CD8-positive, alpha-beta memory T cell (primary cell): Measurements from ENCODE around the gene PGA3. TPM values are rescaled to one million over a fixed set of nuclear protein-coding genes. Genes with fewer than 3 reads are reported as not detected.
"Not testable (repeated sequence)": the region's sequence is repeated elsewhere in the genome, so short reads cannot be mapped to it uniquely, and the experiment has no call there.

ENCODE experiments used
- CTCF ChIA-PET: fragments of 350-600 bp; sonication (Branson Sonifier 250); formaldehyde crosslinking; loops from one replicate; lab custom pipeline; 2021; ENCODE audit warnings: antibody characterized with exemption; lab: Charles Lee
- POLR2A ChIA-PET: fragments of 350-600 bp; sonication (Branson Sonifier 250); formaldehyde crosslinking; loops from one replicate; lab custom pipeline; 2021; ENCODE audit warnings: antibody characterized with exemption; lab: Charles Lee
- DNase-seq, 5 donors: peaks; one replicate each; pipeline versions ENCODE4 v3.0.0 to v3.0.0-alpha.2; 2020 to 2022; ENCODE audit warnings: mixed read lengths in 1 of 5
- H3K27ac ChIP-seq: one replicate; pipeline ENCODE4 v1.7.0; 2013; ENCODE audit warnings: low read depth, mild to moderate bottlenecking, low read length, moderate library complexity
- H3K27me3 ChIP-seq: 2 replicates; pipeline ENCODE4 v1.7.0; 2013; ENCODE audit warnings: low read length, mild to moderate bottlenecking; ENCODE audit not compliant: insufficient read depth, poor library complexity, severe bottlenecking
- H3K36me3 ChIP-seq: 2 replicates; pipeline ENCODE4 v1.7.0; 2013; ENCODE audit warnings: mild to moderate bottlenecking, low read length, moderate library complexity; ENCODE audit not compliant: insufficient read depth
- H3K4me1 ChIP-seq: 2 replicates; pipeline ENCODE4 v1.7.0; 2013; ENCODE audit warnings: mild to moderate bottlenecking, low read length, moderate library complexity; ENCODE audit not compliant: insufficient read depth
- H3K4me3 ChIP-seq: 2 replicates; pipeline ENCODE4 v1.7.0; 2013; ENCODE audit warnings: mild to moderate bottlenecking, low read length
- H3K9me3 ChIP-seq: 2 replicates; pipeline ENCODE4 v1.7.0; 2013; ENCODE audit warnings: mild to moderate bottlenecking, low read length
- H3K27ac Mint-ChIP-seq, 8 donors: one replicate each; pipeline ENCODE4 v1.8.0; 2020 to 2021; ENCODE audit warnings: mixed read lengths in 8 of 8, mild to moderate bottlenecking in 6 of 8, inconsistent platforms in 3 of 8, moderate library complexity in 3 of 8
- H3K27me3 Mint-ChIP-seq, 2 donors: one replicate each; pipeline ENCODE4 v1.8.0; 2020 to 2021; ENCODE audit warnings: mixed read lengths in 2 of 2, mild to moderate bottlenecking in 1 of 2, moderate library complexity in 1 of 2
- H3K36me3 Mint-ChIP-seq, 3 donors: one replicate each; pipeline ENCODE4 v1.8.0; 2020 to 2021; ENCODE audit warnings: mixed read lengths in 3 of 3, inconsistent platforms in 1 of 3, mild to moderate bottlenecking in 1 of 3
- H3K4me1 Mint-ChIP-seq, 3 donors: one replicate each; pipeline ENCODE4 v1.8.0; 2020 to 2021; ENCODE audit warnings: mixed read lengths in 3 of 3, inconsistent platforms in 1 of 3, mild to moderate bottlenecking in 1 of 3
- H3K4me3 Mint-ChIP-seq, 7 donors: one replicate each; pipeline ENCODE4 v1.8.0; 2020 to 2021; ENCODE audit warnings: mixed read lengths in 7 of 7, mild to moderate bottlenecking in 6 of 7, moderate library complexity in 4 of 7, inconsistent platforms in 2 of 7
- H3K9me3 Mint-ChIP-seq, 5 donors: one replicate each; pipeline ENCODE4 v1.8.0; 2020 to 2022; ENCODE audit warnings: mixed read lengths in 5 of 5, mild to moderate bottlenecking in 3 of 5, moderate library complexity in 2 of 5, inconsistent platforms in 1 of 5
- polyA plus RNA-seq: library from polyadenylated mRNA; unstranded; fragments of 300-500 nt; fragmentation: Illumina TruSeq; gene quantifications from one replicate; pipeline ENCODE4 v1.2.3, GENCODE V29; 2021
- total RNA-seq, 2 experiments: library from RNA; stranded (reverse); gene quantifications; one replicate each; pipeline ENCODE4 v1.2.3, GENCODE V29; 2021

Gene PGA3
- total and polyA plus RNA-seq, 3 experiments from 2014 or later, result not detected

DNA sequence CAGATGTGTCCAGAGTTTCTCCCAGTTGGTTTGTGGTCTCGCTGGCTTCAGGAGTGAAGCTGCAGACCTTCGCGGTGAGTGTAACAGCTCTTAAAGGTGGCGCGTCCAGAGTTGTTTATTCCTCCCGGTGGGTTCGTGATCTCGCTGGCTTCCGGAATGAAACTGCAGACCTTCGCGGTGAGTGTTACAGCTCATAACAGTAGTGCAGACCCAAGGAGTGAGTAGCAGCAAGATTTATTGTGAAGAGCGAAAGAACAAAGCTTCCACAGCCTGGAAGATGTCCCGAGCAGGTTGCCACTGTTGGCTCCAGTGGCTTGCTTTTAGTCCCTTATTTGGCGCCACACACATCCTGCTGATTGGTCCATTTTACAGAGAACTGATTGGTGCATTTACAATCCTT is 1.8 kb upstream of the PGA3 start:
- H3K4me1 ChIP-seq, result no peaks in the 10 kb centered on the region
- no peaks in the 10 kb centered on the region for H3K9me3 Mint-ChIP-seq
- POLR2A ChIA-PET, result no interaction called here
- H3K4me3 ChIP-seq, result no peak overlapping the region
- H3K36me3 ChIP-seq, result no peaks in the 10 kb centered on the region
- peaks cover 21 to 35% of the 10 kb centered on the region in 2 donors for H3K27me3 Mint-ChIP-seq
- H3K27ac Mint-ChIP-seq, result no peak overlapping the region
- H3K4me1 Mint-ChIP-seq, result no peaks in the 10 kb centered on the region
- no peak for DNase-seq
- H3K27me3 ChIP-seq, result no peaks in the 10 kb centered on the region
- H3K27ac ChIP-seq, result no peak overlapping the region
- H3K9me3 ChIP-seq, result no peaks in the 10 kb centered on the region
- H3K4me3 Mint-ChIP-seq, result no peak overlapping the region
- H3K36me3 Mint-ChIP-seq, result no peaks in the 10 kb centered on the region
- CTCF ChIA-PET, result interaction anchor here (1.4 kb wide), 1 partner anchor 14 kb away, joined by 9 read pairs; no protein-coding TSS in a partner anchor

GRCh38 chr11:61203873-61204272 is 558 bp downstream of the PGA3 start:
- H3K9me3 Mint-ChIP-seq, H3K27me3 ChIP-seq, H3K27ac Mint-ChIP-seq, H3K36me3 ChIP-seq, CTCF ChIA-PET, H3K36me3 Mint-ChIP-seq, POLR2A ChIA-PET, DNase-seq, H3K9me3 ChIP-seq, H3K4me3 Mint-ChIP-seq, H3K4me1 ChIP-seq, H3K4me1 Mint-ChIP-seq, H3K4me3 ChIP-seq, H3K27ac ChIP-seq: not testable (repeated sequence)
- peaks cover 15 to 30% of the 10 kb centered on the region in 2 donors for H3K27me3 Mint-ChIP-seq

GRCh38 chr11:61204502-61205059 is 1.3 kb downstream of the PGA3 start:
- peaks cover 15 to 25% of the 10 kb centered on the region in 2 donors for H3K27me3 Mint-ChIP-seq
- CTCF ChIA-PET, H3K36me3 Mint-ChIP-seq, H3K4me3 Mint-ChIP-seq, POLR2A ChIA-PET, H3K9me3 ChIP-seq, H3K27ac ChIP-seq, H3K9me3 Mint-ChIP-seq, H3K4me3 ChIP-seq, H3K4me1 ChIP-seq, H3K36me3 ChIP-seq, H3K4me1 Mint-ChIP-seq, DNase-seq, H3K27me3 ChIP-seq, H3K27ac Mint-ChIP-seq: not testable (repeated sequence)

GRCh38 chr11:61207636-61208310 is 4.5 kb downstream of the PGA3 start:
- H3K36me3 ChIP-seq, H3K4me3 Mint-ChIP-seq, H3K27me3 Mint-ChIP-seq, POLR2A ChIA-PET, H3K27ac ChIP-seq, H3K9me3 Mint-ChIP-seq, DNase-seq, H3K27ac Mint-ChIP-seq, H3K4me1 Mint-ChIP-seq, H3K27me3 ChIP-seq, H3K9me3 ChIP-seq, H3K36me3 Mint-ChIP-seq, H3K4me3 ChIP-seq, CTCF ChIA-PET, H3K4me1 ChIP-seq: not testable (repeated sequence)

DNA sequence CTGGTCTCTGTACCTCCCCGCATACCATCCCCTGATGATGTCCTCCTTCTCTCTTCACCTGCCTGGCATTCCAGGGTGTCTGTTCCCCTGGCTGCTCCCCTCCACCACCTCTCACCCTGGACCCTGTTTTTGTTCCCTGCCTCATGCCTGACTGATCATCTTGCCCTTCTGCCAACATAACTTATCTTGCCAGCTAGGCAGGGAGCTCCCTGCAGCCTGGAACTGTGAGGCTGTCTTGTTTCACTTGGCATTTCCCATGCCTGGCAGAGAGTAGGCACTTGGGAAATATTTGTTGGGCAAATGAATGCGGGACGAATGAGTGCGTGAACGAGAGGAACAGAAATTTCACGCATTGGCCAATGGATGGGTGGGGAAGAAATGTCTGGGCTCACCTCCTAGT is 7.3 kb downstream of the PGA3 start:
- H3K9me3 Mint-ChIP-seq, POLR2A ChIA-PET, H3K4me3 Mint-ChIP-seq, H3K27me3 ChIP-seq, H3K9me3 ChIP-seq, H3K4me1 ChIP-seq, H3K27ac Mint-ChIP-seq, H3K36me3 Mint-ChIP-seq, H3K27me3 Mint-ChIP-seq, H3K4me3 ChIP-seq, CTCF ChIA-PET, H3K27ac ChIP-seq, H3K36me3 ChIP-seq, H3K4me1 Mint-ChIP-seq, DNase-seq: not testable (repeated sequence)

DNA sequence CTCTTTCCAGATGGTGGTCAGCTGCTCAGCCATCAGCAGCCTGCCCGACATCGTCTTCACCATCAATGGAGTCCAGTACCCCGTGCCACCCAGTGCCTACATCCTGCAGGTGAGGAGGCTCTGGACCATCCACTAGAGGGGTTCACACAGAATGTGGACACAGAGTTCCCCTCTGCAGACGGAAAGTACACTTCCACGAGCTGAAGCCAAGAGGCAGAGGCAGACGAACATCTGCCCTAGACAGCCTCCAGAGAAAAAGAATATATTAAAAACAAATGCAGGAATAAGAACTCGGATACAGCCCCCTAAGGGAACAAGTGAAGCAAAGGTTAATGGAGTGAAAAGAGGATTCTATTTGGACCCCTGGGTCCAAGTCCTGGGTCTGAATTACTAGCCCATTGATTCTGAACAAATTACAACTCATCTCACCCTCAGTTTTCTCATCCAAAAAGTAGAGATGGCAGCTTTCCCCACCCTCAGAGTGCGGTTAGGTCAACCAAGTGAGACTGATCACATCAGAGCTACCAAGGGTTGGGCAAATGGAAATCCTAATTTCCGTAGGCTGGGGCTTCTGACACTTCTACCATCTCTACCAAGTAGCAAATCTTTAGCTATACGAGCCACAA is 8.1 kb downstream of the PGA3 start:
- H3K27ac ChIP-seq, H3K27me3 Mint-ChIP-seq, H3K27me3 ChIP-seq, H3K27ac Mint-ChIP-seq, H3K9me3 Mint-ChIP-seq, H3K4me1 ChIP-seq, H3K4me3 Mint-ChIP-seq, H3K4me1 Mint-ChIP-seq, POLR2A ChIA-PET, CTCF ChIA-PET, H3K4me3 ChIP-seq, H3K36me3 ChIP-seq, H3K36me3 Mint-ChIP-seq, DNase-seq, H3K9me3 ChIP-seq: not testable (repeated sequence)

GRCh38 chr11:61212202-61212601 is 8.9 kb downstream of the PGA3 start:
- H3K36me3 ChIP-seq, H3K36me3 Mint-ChIP-seq, H3K4me3 ChIP-seq, DNase-seq, H3K4me1 ChIP-seq, H3K9me3 Mint-ChIP-seq, H3K27me3 Mint-ChIP-seq, H3K4me3 Mint-ChIP-seq, H3K27ac Mint-ChIP-seq, H3K4me1 Mint-ChIP-seq, H3K9me3 ChIP-seq, H3K27ac ChIP-seq, POLR2A ChIA-PET, H3K27me3 ChIP-seq, CTCF ChIA-PET: not testable (repeated sequence)

DNA sequence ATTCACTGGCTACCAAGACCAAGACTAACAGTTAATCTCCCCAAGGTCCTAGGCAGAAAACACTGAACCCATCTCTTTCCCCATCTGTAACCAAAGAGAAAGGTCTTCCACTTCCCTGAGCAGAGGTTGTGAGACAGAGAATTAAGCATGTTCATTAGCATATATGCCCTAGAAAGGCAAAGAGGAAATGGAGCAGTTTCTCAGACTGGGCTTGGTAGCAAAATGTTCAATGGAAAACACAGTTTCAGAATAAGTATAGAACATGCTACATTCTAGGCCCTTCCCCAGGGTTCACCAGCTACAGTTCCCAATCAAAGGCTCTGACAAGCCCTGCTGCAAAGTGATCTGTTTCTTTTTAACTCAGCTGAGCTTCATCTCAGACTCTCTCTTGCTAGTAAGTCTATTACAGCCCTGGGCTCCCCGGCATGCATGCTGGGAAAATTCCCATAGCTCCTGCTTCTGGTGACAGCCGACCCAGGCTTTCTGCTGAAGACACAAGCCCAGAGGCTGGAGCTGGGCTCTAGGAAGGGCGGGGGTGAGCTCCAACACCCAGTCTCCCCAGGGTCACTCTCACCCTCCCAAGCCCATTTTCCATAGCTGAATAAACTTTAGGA is 10.5 kb downstream of the PGA3 start:
- H3K4me1 ChIP-seq, H3K27ac Mint-ChIP-seq, H3K36me3 Mint-ChIP-seq, H3K27ac ChIP-seq, POLR2A ChIA-PET, H3K4me3 ChIP-seq, H3K36me3 ChIP-seq, H3K4me1 Mint-ChIP-seq, DNase-seq, H3K9me3 Mint-ChIP-seq, H3K27me3 ChIP-seq, H3K9me3 ChIP-seq, H3K4me3 Mint-ChIP-seq, CTCF ChIA-PET, H3K27me3 Mint-ChIP-seq: not testable (repeated sequence)
